HEK293 (cell line): Measurements from ENCODE around the gene SLC10A1.

Source experiments
- ZNF521 ChIP-seq: fragments of 450-650 bp; formaldehyde crosslinking; IDR thresholded peaks from 2 replicates; pipeline ENCODE4 v1.5.1; 2017; ENCODE audit warnings: missing biosample characterization, mild to moderate bottlenecking, missing genetic modification characterization
- TF ChIP-seq, protein P1 (sequence below): fragments of 450-650 bp; formaldehyde crosslinking; IDR thresholded peaks from 2 replicates; pipeline ENCODE4 v1.5.1; 2016; ENCODE audit warnings: missing biosample characterization, missing genetic modification characterization, borderline replicate concordance

DNA sequence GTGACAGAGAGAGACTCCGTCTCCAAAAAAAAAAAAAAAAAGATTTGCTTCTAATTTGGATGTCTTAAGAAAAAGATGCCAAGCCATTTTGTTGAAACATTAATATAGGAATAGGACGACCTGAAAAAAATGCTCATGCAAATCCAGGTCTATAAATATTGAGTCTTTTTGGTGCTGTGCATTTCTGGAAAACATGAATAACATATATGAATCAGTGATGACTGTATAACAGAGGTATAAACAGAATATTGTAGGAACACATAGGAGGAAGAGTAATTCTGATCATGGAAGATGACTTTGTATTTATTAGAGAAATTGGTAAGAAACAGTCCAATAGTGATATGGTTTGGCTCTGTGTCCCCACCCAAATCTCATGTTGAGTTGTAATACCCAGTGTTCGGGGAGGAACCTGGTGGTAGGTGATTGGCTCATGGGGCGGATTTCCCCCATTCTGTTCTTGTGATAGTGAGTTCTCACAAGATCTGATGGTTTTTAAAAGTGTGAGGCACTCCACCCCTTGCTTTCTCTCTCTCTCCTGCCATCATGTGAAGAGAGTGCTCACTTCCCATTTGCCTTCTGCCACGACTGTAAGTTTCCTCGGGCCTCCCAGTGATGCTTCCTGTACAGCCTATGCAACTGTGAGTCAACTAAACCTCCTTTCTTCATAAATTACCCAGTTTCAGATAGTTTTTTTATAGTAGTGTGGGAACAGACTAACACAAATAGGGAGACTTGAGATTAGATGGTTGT, 33.1 kb downstream of the SLC10A1 start:
- no peak for TF ChIP-seq ZNF521 (tag by site-specific recombination)
- TF ChIP-seq, protein P1, sequence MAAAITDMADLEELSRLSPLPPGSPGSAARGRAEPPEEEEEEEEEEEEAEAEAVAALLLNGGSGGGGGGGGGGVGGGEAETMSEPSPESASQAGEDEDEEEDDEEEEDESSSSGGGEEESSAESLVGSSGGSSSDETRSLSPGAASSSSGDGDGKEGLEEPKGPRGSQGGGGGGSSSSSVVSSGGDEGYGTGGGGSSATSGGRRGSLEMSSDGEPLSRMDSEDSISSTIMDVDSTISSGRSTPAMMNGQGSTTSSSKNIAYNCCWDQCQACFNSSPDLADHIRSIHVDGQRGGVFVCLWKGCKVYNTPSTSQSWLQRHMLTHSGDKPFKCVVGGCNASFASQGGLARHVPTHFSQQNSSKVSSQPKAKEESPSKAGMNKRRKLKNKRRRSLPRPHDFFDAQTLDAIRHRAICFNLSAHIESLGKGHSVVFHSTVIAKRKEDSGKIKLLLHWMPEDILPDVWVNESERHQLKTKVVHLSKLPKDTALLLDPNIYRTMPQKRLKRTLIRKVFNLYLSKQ (tag by site-specific recombination), result no peak
